Endothelial cell (in vitro differentiated cells): ENCODE data around the gene DNPH1. TPM values are rescaled to one million over a fixed set of nuclear protein-coding genes. Genes with fewer than 3 reads are reported as not detected.

Source experiments
- DNase-seq: peaks from one replicate; pipeline ENCODE4 v3.0.0; 2021; ENCODE audit warnings: low spot score
- H3K27ac Mint-ChIP-seq: one replicate; pipeline ENCODE4 v1.8.0; 2021; ENCODE audit warnings: mixed read lengths, inconsistent platforms; ENCODE audit not compliant: unreplicated experiment
- H3K27me3 Mint-ChIP-seq: one replicate; pipeline ENCODE4 v1.8.0; 2021; ENCODE audit warnings: mild to moderate bottlenecking, moderate library complexity, mixed read lengths, inconsistent platforms; ENCODE audit not compliant: unreplicated experiment
- H3K36me3 Mint-ChIP-seq: one replicate; pipeline ENCODE4 v1.8.0; 2021; ENCODE audit warnings: mild to moderate bottlenecking, low read depth, mixed read lengths, inconsistent platforms; ENCODE audit not compliant: unreplicated experiment
- H3K4me1 Mint-ChIP-seq: one replicate; pipeline ENCODE4 v1.8.0; 2021; ENCODE audit warnings: mild to moderate bottlenecking, mixed read lengths, inconsistent platforms; ENCODE audit not compliant: unreplicated experiment
- H3K4me3 Mint-ChIP-seq: one replicate; pipeline ENCODE4 v1.8.0; 2021; ENCODE audit warnings: mild to moderate bottlenecking, mixed read lengths, inconsistent platforms; ENCODE audit not compliant: unreplicated experiment
- H3K9me3 Mint-ChIP-seq: one replicate; pipeline ENCODE4 v1.8.0; 2021; ENCODE audit warnings: mixed read lengths, inconsistent platforms; ENCODE audit not compliant: unreplicated experiment
- total RNA-seq: library from RNA; stranded (reverse); fragmentation: NEBNext Ultra II Directional; extraction: Animal tissue kit (Norgen Biotek cat#: 25700); gene quantifications from one replicate; pipeline ENCODE4 v1.2.1, GENCODE V29; 2021; ENCODE audit not compliant: unreplicated experiment
- TF ChIP-seq, protein P1 (sequence below): fragments of 200-600 bp; sonication (generic); IDR thresholded peaks from one replicate; pipeline ENCODE4 v1.5.0; 2021; ENCODE audit warnings: antibody characterized with exemption; ENCODE audit not compliant: unreplicated experiment

Gene DNPH1
- total RNA-seq, 1 donor from 2014 or later, result 4.5 TPM

DNA sequence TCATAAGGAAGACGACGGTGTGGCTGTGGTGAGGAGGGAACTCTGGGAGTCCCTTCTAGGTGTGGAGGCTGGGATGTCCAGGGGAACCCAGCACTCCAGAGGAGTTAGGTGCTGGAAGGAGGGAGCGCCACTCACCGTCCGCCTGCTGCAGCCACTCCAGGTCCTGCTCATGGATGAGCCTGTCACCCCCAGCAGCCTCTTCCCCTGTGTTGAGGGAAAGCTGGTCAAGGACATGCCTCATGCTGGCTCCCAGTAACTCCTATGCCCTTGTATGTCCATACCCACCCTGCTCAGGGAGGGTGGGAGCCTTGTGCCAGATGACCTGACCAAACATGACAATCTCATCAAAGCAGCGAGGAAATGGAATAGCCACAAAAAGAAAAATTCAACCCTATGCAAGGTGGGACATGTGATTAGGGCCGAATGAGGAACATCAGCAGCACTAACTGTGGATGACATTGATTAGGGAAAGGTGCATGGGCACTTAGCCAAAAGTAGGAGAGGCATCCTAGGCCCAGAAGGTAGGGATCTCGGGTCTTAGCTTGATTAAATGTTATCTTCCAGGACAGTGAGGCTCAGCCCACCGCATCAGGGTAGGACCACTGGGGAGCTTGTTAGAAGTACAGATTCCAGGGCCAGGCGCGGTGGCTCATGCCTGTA lies 3.0 kb downstream of the DNPH1 start:
- peaks cover 4% of the 10 kb centered on the region for H3K27me3 Mint-ChIP-seq
- TF ChIP-seq, protein P1, sequence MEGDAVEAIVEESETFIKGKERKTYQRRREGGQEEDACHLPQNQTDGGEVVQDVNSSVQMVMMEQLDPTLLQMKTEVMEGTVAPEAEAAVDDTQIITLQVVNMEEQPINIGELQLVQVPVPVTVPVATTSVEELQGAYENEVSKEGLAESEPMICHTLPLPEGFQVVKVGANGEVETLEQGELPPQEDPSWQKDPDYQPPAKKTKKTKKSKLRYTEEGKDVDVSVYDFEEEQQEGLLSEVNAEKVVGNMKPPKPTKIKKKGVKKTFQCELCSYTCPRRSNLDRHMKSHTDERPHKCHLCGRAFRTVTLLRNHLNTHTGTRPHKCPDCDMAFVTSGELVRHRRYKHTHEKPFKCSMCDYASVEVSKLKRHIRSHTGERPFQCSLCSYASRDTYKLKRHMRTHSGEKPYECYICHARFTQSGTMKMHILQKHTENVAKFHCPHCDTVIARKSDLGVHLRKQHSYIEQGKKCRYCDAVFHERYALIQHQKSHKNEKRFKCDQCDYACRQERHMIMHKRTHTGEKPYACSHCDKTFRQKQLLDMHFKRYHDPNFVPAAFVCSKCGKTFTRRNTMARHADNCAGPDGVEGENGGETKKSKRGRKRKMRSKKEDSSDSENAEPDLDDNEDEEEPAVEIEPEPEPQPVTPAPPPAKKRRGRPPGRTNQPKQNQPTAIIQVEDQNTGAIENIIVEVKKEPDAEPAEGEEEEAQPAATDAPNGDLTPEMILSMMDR, result no peak
- H3K4me3 Mint-ChIP-seq, result no peak overlapping the region
- DNase-seq, result no peak
- H3K27ac Mint-ChIP-seq, result no peak overlapping the region
- H3K4me1 Mint-ChIP-seq, result peaks cover 11% of the 10 kb centered on the region
- peaks cover 13% of the 10 kb centered on the region for H3K36me3 Mint-ChIP-seq
- H3K9me3 Mint-ChIP-seq, result no peaks in the 10 kb centered on the region

DNA sequence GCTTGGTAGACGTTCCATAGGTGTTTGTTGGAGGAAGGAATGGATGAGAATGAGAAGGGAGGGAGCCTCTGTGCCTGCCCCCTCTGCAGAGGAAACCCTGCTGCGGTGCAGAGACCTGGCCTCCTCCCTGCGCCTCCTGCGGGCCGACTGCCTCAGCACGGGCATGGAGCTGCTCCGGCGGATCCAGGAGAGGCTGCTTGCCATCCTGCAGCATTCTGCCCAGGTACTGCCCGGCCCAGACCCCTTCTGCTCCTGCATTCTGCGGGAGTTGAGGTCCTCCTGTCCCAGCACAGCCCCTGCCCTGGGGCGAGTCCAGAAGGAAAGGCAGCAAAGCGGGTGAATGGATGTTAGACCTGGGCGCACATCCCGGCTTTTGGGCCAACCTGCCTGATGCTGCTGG lies 6.1 kb downstream of the DNPH1 start:
- Mint-ChIP-seq H3K9me3 (no peaks in the 10 kb centered on the region), H3K36me3 (peaks cover 28% of the 10 kb centered on the region), H3K27ac (no peak overlapping the region), H3K4me3 (peak overlapping the region; percentile 62), H3K27me3 (peaks cover 4% of the 10 kb centered on the region), H3K4me1 (peaks cover 8% of the 10 kb centered on the region)
- TF ChIP-seq, protein P1, result no peak
- no peak for DNase-seq

DNA sequence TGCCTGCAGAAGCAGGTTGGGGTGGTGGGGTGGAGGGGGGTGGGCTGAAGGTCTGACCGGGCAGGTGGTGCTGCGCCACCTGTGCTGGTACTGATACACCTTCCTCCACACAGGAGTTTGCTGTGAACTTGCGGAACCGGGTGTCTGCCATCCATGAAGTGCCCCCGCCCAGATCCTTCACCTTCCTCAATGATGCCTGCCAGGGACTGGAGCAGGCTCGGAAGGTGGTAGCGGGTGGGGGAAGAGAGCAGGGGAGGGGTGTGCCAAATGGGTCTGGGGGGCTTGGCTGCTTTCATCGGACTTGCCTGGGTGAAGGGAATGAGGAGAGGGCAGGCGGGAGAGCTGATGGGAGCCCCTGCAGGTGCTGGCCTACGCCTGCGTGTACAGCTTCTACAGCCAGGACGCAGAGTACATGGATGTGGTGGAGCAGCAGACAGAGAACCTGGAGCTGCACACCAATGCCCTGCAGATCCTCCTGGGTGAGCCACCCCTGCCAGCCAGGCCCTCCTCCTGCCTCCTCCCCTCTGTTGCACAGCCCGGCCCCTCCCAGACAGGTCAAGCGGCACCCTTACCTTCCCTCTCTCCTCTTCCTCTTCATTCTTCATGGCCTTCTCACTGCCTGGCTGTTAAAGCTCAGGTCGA lies 6.7 kb downstream of the DNPH1 start:
- H3K4me3 Mint-ChIP-seq, result peak overlapping the region; percentile 62

DNA sequence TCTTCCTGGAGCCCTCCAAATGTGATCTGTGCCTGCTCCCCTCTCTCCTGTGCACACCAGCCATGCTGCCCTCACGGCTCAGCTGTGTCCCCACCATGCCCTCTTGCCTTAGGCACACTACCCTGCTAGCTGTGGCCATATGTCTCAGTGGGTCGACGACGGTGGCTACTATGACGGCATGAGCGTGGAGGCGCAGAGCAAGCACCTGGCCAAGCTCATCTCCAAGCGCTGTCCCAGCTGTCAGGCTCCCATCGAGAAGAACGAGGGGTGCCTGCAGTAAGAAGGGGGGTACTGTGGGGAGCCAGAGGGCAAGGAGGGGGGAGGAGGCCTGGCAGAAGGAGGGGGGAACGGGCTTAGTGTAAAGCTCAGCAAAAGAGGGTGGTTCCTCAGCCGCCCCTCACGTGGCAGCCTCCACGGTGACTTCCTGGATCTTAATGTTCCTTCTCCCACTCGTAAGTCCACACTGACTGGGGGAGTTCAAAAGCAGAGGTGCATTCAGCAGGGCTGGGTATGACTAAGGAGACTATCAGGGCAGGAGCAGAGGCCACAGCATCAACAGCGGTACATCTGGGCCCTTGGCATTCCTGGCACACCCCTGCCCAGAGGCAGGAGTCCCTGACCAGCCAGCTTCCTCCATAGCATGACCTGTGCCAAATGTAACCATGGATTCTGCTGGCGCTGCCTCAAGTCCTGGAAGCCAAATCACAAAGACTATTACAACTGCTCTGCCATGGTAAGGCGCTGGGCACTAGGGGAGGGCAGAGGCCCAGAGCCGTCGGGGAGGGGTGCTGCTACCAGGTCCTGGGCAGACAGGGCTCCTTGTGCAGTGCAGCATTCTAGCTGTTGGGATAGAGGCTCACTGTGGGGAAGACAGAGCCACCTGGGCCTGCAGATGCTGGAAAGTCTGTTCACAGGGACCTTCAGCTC lies 8.0 kb downstream of the DNPH1 start:
- no peak for DNase-seq
- TF ChIP-seq, protein P1, result no peak
- H3K27me3 Mint-ChIP-seq, result peaks cover 4% of the 10 kb centered on the region
- peak overlapping the region; percentile 57 for H3K27ac Mint-ChIP-seq
- no peak overlapping the region for H3K4me3 Mint-ChIP-seq
- peaks cover 8% of the 10 kb centered on the region for H3K4me1 Mint-ChIP-seq
- H3K36me3 Mint-ChIP-seq, result peaks cover 36% of the 10 kb centered on the region
- H3K9me3 Mint-ChIP-seq, result no peaks in the 10 kb centered on the region

More for the DNA sequence above, 6.7 kb downstream of the DNPH1 start:
- H3K4me1 Mint-ChIP-seq, result peaks cover 8% of the 10 kb centered on the region
- H3K9me3 Mint-ChIP-seq, result no peaks in the 10 kb centered on the region
- TF ChIP-seq, protein P1, result no peak
- H3K27me3 Mint-ChIP-seq, result peaks cover 4% of the 10 kb centered on the region
- H3K27ac Mint-ChIP-seq, result no peak overlapping the region
- no peak for DNase-seq
- peaks cover 30% of the 10 kb centered on the region for H3K36me3 Mint-ChIP-seq
